Upper lobe of right lung (tissue), 1 donor: Measurements from ENCODE around the gene KRTAP5-9. TPM values are rescaled to one million over a fixed set of nuclear protein-coding genes. Genes with fewer than 3 reads are reported as not detected.
"Not testable (repeated sequence)": the region's sequence is repeated elsewhere in the genome, so short reads cannot be mapped to it uniquely, and the experiment has no call there.

Experiments used
- ATAC-seq: fragments of 200-7000 bp; cut with Tn5 transposase; one replicate; pipeline ENCODE4 v1.9.1; 2020; ENCODE audit warnings: mild to moderate bottlenecking, moderate library complexity
- DNase-seq: peaks from one replicate; pipeline ENCODE4 v3.0.0-alpha.2; 2020
- H3K27ac ChIP-seq: fragments of 200-600 bp; one replicate; pipeline ENCODE4 v1.8.0; 2022
- H3K27me3 ChIP-seq: fragments of 200-600 bp; one replicate; pipeline ENCODE4 v1.8.0; 2022; ENCODE audit warnings: mild to moderate bottlenecking
- H3K36me3 ChIP-seq: fragments of 200-600 bp; one replicate; pipeline ENCODE4 v1.8.0; 2022
- H3K4me1 ChIP-seq: fragments of 200-600 bp; one replicate; pipeline ENCODE4 v1.8.0; 2022
- H3K4me3 ChIP-seq: fragments of 200-600 bp; one replicate; pipeline ENCODE4 v1.8.0; 2022; ENCODE audit warnings: mild to moderate bottlenecking
- H3K9me3 ChIP-seq: fragments of 200-600 bp; one replicate; pipeline ENCODE4 v1.8.0; 2022
- intact Hi-C: fragments of 100-400 bp; cut with DNase I; formaldehyde crosslinking; loops from one replicate; pipeline ENCODE4 v1.11.0; 2022
- total RNA-seq: library from RNA; stranded (reverse); fragmentation: NEBNext Ultra II Directional; extraction: Animal tissue kit (Norgen Biotek cat#: 25700); gene quantifications from one replicate; pipeline ENCODE4 v1.2.1, GENCODE V29; 2021
- TF ChIP-seq, protein P1 (sequence below): fragments of 200-600 bp; IDR thresholded peaks from one replicate; pipeline ENCODE4 v1.8.0; 2022; ENCODE audit warnings: antibody characterized with exemption
- donor health status: DM: no; HTN: yes; CAD: no; lungs with severe emphysema.

Gene KRTAP5-9
- total RNA-seq, 1 donor from 2014 or later = not detected

DNA sequence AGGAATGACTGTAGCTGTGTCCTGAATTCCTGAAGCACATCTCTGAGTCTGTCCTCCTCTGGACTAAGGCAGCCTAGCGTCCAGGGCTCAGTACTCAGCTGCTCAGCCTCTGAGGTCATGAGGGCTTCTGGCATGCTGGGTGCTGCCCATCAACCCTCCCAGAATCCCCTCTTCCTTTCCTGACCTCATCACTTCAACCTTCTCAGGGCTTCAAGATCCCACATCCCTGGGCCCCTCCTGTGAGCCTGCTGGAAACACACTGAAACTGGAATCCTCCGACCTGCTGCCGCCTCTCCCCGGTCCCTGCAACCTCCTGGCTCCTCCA, 9.6 kb upstream of the KRTAP5-9 start:
- Histone ChIP-seq H3K27ac (no peak overlapping the region), H3K36me3 (no peaks in the 10 kb centered on the region), H3K4me1 (no peaks in the 10 kb centered on the region), H3K9me3 (no peaks in the 10 kb centered on the region), H3K4me3 (no peak overlapping the region), H3K27me3 (no peaks in the 10 kb centered on the region)
- DNase-seq (no peak), ATAC-seq (no peak)
- TF ChIP-seq, protein P1, sequence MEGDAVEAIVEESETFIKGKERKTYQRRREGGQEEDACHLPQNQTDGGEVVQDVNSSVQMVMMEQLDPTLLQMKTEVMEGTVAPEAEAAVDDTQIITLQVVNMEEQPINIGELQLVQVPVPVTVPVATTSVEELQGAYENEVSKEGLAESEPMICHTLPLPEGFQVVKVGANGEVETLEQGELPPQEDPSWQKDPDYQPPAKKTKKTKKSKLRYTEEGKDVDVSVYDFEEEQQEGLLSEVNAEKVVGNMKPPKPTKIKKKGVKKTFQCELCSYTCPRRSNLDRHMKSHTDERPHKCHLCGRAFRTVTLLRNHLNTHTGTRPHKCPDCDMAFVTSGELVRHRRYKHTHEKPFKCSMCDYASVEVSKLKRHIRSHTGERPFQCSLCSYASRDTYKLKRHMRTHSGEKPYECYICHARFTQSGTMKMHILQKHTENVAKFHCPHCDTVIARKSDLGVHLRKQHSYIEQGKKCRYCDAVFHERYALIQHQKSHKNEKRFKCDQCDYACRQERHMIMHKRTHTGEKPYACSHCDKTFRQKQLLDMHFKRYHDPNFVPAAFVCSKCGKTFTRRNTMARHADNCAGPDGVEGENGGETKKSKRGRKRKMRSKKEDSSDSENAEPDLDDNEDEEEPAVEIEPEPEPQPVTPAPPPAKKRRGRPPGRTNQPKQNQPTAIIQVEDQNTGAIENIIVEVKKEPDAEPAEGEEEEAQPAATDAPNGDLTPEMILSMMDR = no peak
- intact Hi-C loops = no loop called here

DNA sequence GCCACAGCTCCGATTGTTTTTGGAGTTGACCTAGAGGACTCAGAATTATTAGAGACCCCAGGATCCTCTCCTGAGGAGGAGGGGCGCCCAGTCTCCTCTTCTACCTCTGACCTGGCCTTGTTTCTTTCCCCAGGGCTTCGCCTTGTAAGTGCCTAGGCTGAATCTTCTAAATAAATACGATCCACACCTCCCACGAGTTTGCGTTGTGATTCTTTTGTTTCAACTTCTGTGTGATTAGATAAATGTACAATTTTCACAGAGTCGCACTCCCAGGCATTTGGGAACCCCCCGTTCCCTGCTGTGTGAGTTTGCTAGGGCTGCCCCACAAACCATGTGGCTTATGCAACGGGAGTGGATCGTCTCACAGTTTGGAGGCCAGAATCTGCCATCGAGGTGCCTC, 9.2 kb upstream of the KRTAP5-9 start:
- no peak for ATAC-seq
- Histone ChIP-seq H3K4me1 (no peaks in the 10 kb centered on the region), H3K27ac (no peak overlapping the region), H3K9me3 (no peaks in the 10 kb centered on the region), H3K27me3 (no peaks in the 10 kb centered on the region), H3K36me3 (no peaks in the 10 kb centered on the region), H3K4me3 (no peak overlapping the region)
- DNase-seq = peak; percentile 26
- intact Hi-C loops = no loop called here
- TF ChIP-seq, protein P1 = no peak

DNA sequence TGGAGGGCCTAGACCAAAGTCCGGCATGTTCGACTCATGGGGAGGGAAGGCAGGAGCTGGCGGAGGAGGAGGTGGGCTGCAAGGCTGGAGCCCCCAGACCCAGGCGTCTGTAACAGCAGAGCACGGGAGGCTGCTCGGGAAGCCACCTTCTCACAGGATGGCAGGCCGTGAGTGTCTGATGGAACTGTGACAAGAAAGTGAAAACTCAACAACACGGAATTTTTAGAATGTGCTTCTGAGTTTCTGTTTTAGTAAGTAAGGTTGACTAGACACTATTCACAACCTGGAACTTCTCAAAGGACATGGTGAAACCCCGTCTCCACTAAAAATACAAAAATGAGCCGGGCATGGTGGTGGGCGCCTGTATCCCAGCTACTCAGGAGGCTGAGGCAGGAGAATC, 8.2 kb upstream of the KRTAP5-9 start:
- H3K4me3 ChIP-seq, H3K36me3 ChIP-seq, H3K27me3 ChIP-seq, intact Hi-C loops, H3K9me3 ChIP-seq, ATAC-seq, H3K27ac ChIP-seq, H3K4me1 ChIP-seq: not testable (repeated sequence)
- DNase-seq = peak; percentile 34

DNA sequence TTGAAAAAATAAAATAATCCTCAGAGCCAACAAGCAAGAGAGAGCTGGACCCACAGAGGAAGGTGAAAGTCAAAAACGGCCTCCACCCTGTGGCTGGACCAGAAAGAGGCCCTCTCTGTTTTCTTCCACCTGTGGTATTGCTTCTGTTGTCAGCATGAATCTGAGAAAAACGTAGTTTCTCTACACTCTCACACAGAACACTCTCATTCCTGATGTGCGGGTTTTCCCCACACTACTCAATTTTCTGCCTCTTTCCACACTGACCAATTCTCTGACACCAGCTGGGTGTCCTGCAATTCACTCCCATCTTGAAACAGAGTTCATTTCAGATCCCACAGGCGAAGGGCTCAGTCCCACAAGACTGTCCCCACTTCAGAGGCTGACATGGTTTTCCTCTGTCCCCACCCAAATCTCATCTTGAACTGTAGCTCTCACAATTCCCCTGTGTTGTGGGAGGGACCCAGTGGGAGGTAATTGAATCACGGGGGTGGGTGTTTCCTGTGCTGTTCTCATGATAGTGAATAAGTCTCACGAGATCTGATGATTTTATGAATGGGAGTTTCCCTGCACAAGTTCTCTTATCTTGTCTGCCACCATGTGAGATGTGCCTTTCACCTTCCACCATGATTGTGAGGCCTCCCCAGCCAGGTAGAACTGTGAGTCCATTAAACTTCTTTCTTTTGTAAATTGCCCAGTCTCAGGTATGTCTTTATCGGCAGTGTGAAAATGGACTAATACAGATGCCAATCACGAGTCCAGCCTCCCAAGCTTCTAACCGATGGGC, 7.5 kb upstream of the KRTAP5-9 start:
- H3K9me3 ChIP-seq, H3K36me3 ChIP-seq, DNase-seq, H3K4me3 ChIP-seq, intact Hi-C loops, H3K4me1 ChIP-seq, H3K27ac ChIP-seq, H3K27me3 ChIP-seq, ATAC-seq: not testable (repeated sequence)

DNA sequence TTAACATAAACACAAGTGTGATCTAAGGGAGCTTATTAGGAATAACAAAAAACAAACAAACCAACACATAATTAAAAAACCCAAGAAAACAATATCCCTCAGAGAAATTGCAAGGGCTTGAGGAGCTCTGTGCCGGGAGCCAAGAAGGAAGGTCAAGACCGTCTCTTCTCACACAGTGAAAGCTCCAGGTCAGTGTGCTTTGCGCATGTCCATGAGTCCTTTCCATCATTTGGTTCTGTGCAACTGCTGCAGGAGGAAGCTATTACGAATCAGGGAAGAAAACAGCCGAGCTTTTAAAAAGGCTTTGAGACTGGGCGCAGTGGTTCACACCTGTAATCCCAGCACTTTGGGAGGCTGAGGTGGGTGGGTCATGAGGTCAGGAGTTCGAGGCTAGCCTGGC, 5.8 kb upstream of the KRTAP5-9 start:
- H3K9me3 ChIP-seq = no peaks in the 10 kb centered on the region
- intact Hi-C loops = no loop called here
- no peaks in the 10 kb centered on the region for H3K27me3 ChIP-seq

DNA sequence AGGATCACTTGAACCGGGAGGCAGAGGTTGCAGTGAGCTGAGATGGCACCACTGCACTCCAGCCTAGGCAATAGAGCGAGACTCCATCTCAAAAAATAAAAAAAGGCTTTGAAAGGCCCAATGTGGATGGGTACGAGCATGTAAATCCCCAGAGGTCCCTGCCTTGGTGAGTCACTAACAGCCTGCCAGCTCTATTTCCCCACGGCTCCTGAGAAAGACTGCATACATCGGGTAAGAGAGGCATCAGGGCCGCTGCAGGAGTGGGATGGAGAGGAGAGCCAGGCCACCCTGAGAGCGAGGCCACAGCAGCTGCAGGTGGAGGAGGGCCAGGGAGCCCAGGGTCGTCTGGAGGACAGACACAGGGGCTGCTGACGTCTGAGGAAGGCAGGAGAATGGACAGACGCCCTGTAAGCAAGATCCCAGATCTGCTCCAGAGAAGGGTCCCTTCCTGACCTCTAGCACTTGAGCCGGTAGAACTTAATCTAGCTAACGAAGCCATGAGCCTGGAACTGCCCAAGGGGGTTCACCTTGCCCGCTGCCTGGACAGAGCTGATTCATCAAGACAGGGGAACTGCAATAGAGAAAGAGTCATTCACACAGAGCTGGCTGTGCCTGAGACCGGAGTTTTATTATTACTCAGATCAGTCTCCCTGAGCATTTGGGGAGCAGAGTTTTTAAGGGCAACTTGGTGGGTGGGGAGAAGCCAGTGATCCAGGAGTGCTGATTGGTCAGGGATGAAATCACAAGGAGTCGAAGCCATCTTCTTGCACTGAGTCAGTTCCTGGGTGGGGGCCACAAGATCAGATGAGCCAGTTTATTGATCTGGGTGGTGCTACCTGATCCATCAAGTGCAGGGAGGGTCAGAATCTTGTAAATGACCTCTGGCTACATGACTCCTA, 5.1 kb upstream of the KRTAP5-9 start:
- Histone ChIP-seq H3K4me1 (no peaks in the 10 kb centered on the region), H3K9me3 (no peaks in the 10 kb centered on the region), H3K4me3 (no peak overlapping the region), H3K27me3 (no peaks in the 10 kb centered on the region), H3K27ac (no peak overlapping the region), H3K36me3 (no peaks in the 10 kb centered on the region)
- TF ChIP-seq, protein P1 = no peak
- DNase-seq (no peak), ATAC-seq (no peak)
- intact Hi-C loops = no loop called here

More for the DNA sequence above, 5.8 kb upstream of the KRTAP5-9 start:
- Histone ChIP-seq H3K36me3 (no peaks in the 10 kb centered on the region), H3K4me1 (no peaks in the 10 kb centered on the region), H3K4me3 (no peak overlapping the region), H3K27ac (no peak overlapping the region)
- no peak for DNase-seq
- no peak for ATAC-seq
- TF ChIP-seq, protein P1 = no peak
